Measurements from ENCODE around the gene POU3F3. TPM values are rescaled to one million over a fixed set of nuclear protein-coding genes. Genes with fewer than 3 reads are reported as not detected.
A peak's percentile ranks its signal among the peaks of the same experiment; 100 is the strongest.

The POU3F3 gene
- total RNA-seq: not detected

- ATAC-seq (ENCODE audit: low read depth): peak; percentile 55
- Mint-ChIP-seq H3K4me1 (peaks cover 28% of the 10 kb centered on the region), H3K4me3 (peak within 1 kb of the TSS; percentile 93), H3K27ac (peak within 1 kb of the TSS; percentile 83), H3K27me3 (peaks cover 78% of the 10 kb centered on the region), H3K9me3 (no peaks in the 10 kb centered on the region), H3K36me3 (no peaks in the 10 kb centered on the region)
- POLR2A ChIA-PET: no interaction called here
- peak; percentile 64 for DNase-seq
These were observed at the start of gene POU3F3 for GRCh38 chr2:104853534-104854497. POU3F3 (plus strand) TSS chr2:104854115; CDS start chr2:104855511, 1,396 bp downstream.

GRCh38 chr2:104804148-104804890 lies 49.6 kb upstream of the POU3F3 start:
- no peak overlapping the region for H3K27ac Mint-ChIP-seq
- H3K4me1 Mint-ChIP-seq: no peaks in the 10 kb centered on the region
- no peak overlapping the region for H3K4me3 Mint-ChIP-seq
- peaks cover 2% of the 10 kb centered on the region for H3K9me3 Mint-ChIP-seq
- no peaks in the 10 kb centered on the region for H3K27me3 Mint-ChIP-seq
- POLR2A ChIA-PET: no interaction called here
- no peak for DNase-seq
- no peak for ATAC-seq (ENCODE audit: low read depth)
- H3K36me3 Mint-ChIP-seq: no peaks in the 10 kb centered on the region

- peaks cover 3% of the 10 kb centered on the region for H3K27me3 Mint-ChIP-seq
- ATAC-seq (ENCODE audit: low read depth) (no peak), DNase-seq (no peak)
- H3K27ac Mint-ChIP-seq: no peak overlapping the region
- peaks cover 1% of the 10 kb centered on the region for H3K9me3 Mint-ChIP-seq
- H3K4me3 Mint-ChIP-seq: no peak overlapping the region
- no peaks in the 10 kb centered on the region for H3K4me1 Mint-ChIP-seq
- POLR2A ChIA-PET: no interaction called here
- H3K36me3 Mint-ChIP-seq: no peaks in the 10 kb centered on the region
These were observed 41.6 kb upstream of the POU3F3 start for GRCh38 chr2:104812286-104812685.

- H3K27me3 Mint-ChIP-seq: peaks cover 2% of the 10 kb centered on the region
- DNase-seq: no peak
- no peak overlapping the region for H3K27ac Mint-ChIP-seq
- H3K9me3 Mint-ChIP-seq: peaks cover 1% of the 10 kb centered on the region
- no peaks in the 10 kb centered on the region for H3K36me3 Mint-ChIP-seq
- H3K4me3 Mint-ChIP-seq: no peak overlapping the region
- no peaks in the 10 kb centered on the region for H3K4me1 Mint-ChIP-seq
- POLR2A ChIA-PET: no interaction called here
- ATAC-seq (ENCODE audit: low read depth): no peak
These were observed 37.8 kb upstream of the POU3F3 start for GRCh38 chr2:104816143-104816542.

- Mint-ChIP-seq H3K4me1 (no peaks in the 10 kb centered on the region), H3K4me3 (no peak overlapping the region), H3K27me3 (peaks cover 2% of the 10 kb centered on the region), H3K27ac (no peak overlapping the region), H3K9me3 (no peaks in the 10 kb centered on the region), H3K36me3 (no peaks in the 10 kb centered on the region)
- DNase-seq (no peak), ATAC-seq (ENCODE audit: low read depth) (no peak)
- POLR2A ChIA-PET: no interaction called here
These were observed 35.7 kb upstream of the POU3F3 start for GRCh38 chr2:104818264-104818663.

- Mint-ChIP-seq H3K4me3 (no peak overlapping the region), H3K9me3 (peaks cover 4% of the 10 kb centered on the region), H3K36me3 (peaks cover 2% of the 10 kb centered on the region), H3K27ac (no peak overlapping the region), H3K27me3 (peaks cover 2% of the 10 kb centered on the region), H3K4me1 (no peaks in the 10 kb centered on the region)
- DNase-seq (no peak), ATAC-seq (ENCODE audit: low read depth) (no peak)
- POLR2A ChIA-PET: no interaction called here
These were observed 33.8 kb upstream of the POU3F3 start for GRCh38 chr2:104820126-104820525.

GRCh38 chr2:104825124-104825865 lies 28.6 kb upstream of the POU3F3 start:
- ATAC-seq (ENCODE audit: low read depth): no peak
- no peak overlapping the region for H3K27ac Mint-ChIP-seq
- peaks cover 3% of the 10 kb centered on the region for H3K27me3 Mint-ChIP-seq
- H3K4me1 Mint-ChIP-seq: no peaks in the 10 kb centered on the region
- peaks cover 4% of the 10 kb centered on the region for H3K9me3 Mint-ChIP-seq
- no peak for DNase-seq
- H3K36me3 Mint-ChIP-seq: peaks cover 2% of the 10 kb centered on the region
- H3K4me3 Mint-ChIP-seq: no peak overlapping the region
- POLR2A ChIA-PET: no interaction called here

GRCh38 chr2:104826016-104826415 lies 27.9 kb upstream of the POU3F3 start:
- ATAC-seq (ENCODE audit: low read depth) (no peak), DNase-seq (no peak)
- Mint-ChIP-seq H3K27me3 (peaks cover 5% of the 10 kb centered on the region), H3K9me3 (peaks cover 4% of the 10 kb centered on the region), H3K4me3 (no peak overlapping the region), H3K4me1 (no peaks in the 10 kb centered on the region), H3K27ac (no peak overlapping the region), H3K36me3 (peaks cover 2% of the 10 kb centered on the region)
- POLR2A ChIA-PET: no interaction called here

- no peaks in the 10 kb centered on the region for H3K9me3 Mint-ChIP-seq
- no peak for ATAC-seq (ENCODE audit: low read depth)
- no peak overlapping the region for H3K27ac Mint-ChIP-seq
- POLR2A ChIA-PET: no interaction called here
- DNase-seq: no peak
- H3K36me3 Mint-ChIP-seq: no peaks in the 10 kb centered on the region
- no peak overlapping the region for H3K4me3 Mint-ChIP-seq
- H3K4me1 Mint-ChIP-seq: no peaks in the 10 kb centered on the region
- peaks cover 9% of the 10 kb centered on the region for H3K27me3 Mint-ChIP-seq
These were observed 22.2 kb upstream of the POU3F3 start for GRCh38 chr2:104831742-104832141.

- H3K4me3 Mint-ChIP-seq: no peak overlapping the region
- no peaks in the 10 kb centered on the region for H3K4me1 Mint-ChIP-seq
- peaks cover 17% of the 10 kb centered on the region for H3K27me3 Mint-ChIP-seq
- no peak overlapping the region for H3K27ac Mint-ChIP-seq
- POLR2A ChIA-PET: no interaction called here
- ATAC-seq (ENCODE audit: low read depth) (no peak), DNase-seq (no peak)
- H3K9me3 Mint-ChIP-seq: no peaks in the 10 kb centered on the region
- H3K36me3 Mint-ChIP-seq: no peaks in the 10 kb centered on the region
These were observed 19.3 kb upstream of the POU3F3 start for GRCh38 chr2:104834431-104835153.

- H3K36me3 Mint-ChIP-seq: no peaks in the 10 kb centered on the region
- no peaks in the 10 kb centered on the region for H3K9me3 Mint-ChIP-seq
- ATAC-seq (ENCODE audit: low read depth): no peak
- H3K4me3 Mint-ChIP-seq: no peak overlapping the region
- POLR2A ChIA-PET: no interaction called here
- peaks cover 29% of the 10 kb centered on the region for H3K27me3 Mint-ChIP-seq
- no peaks in the 10 kb centered on the region for H3K4me1 Mint-ChIP-seq
- no peak overlapping the region for H3K27ac Mint-ChIP-seq
- no peak for DNase-seq
These were observed 17.6 kb upstream of the POU3F3 start for GRCh38 chr2:104836265-104836664.

- Mint-ChIP-seq H3K27me3 (peaks cover 35% of the 10 kb centered on the region), H3K4me1 (no peaks in the 10 kb centered on the region)
These were observed 17.1 kb upstream of the POU3F3 start for GRCh38 chr2:104836841-104837240.

GRCh38 chr2:104840156-104840555 lies 13.8 kb upstream of the POU3F3 start:
- H3K9me3 Mint-ChIP-seq: no peaks in the 10 kb centered on the region
- POLR2A ChIA-PET: no interaction called here
- H3K4me1 Mint-ChIP-seq: peaks cover 5% of the 10 kb centered on the region
- no peak for DNase-seq
- no peak for ATAC-seq (ENCODE audit: low read depth)
- peaks cover 1% of the 10 kb centered on the region for H3K36me3 Mint-ChIP-seq
- peaks cover 53% of the 10 kb centered on the region for H3K27me3 Mint-ChIP-seq
- H3K27ac Mint-ChIP-seq: no peak overlapping the region
- H3K4me3 Mint-ChIP-seq: no peak overlapping the region

More at GRCh38 chr2:104836841-104837240, 17.1 kb upstream of the POU3F3 start:
- Mint-ChIP-seq H3K27ac (no peak overlapping the region), H3K9me3 (no peaks in the 10 kb centered on the region), H3K36me3 (no peaks in the 10 kb centered on the region), H3K4me3 (no peak overlapping the region)
- DNase-seq (no peak), ATAC-seq (ENCODE audit: low read depth) (no peak)
- POLR2A ChIA-PET: no interaction called here
